HepG2 (cell line): ENCODE measurements around the gene BRD3. TPM values are rescaled to one million over a fixed set of nuclear protein-coding genes. Genes with fewer than 3 reads are reported as not detected.

Source experiments
- CAMTA2 ChIP-seq: sonication (generic); formaldehyde crosslinking; IDR thresholded peaks from 2 replicates; pipeline ENCODE4 v1.4.0; 2020; ENCODE audit warnings: mild to moderate bottlenecking, missing genetic modification reagents, borderline replicate concordance
- KDM2A ChIP-seq: sonication (generic); formaldehyde crosslinking; IDR thresholded peaks from 2 replicates; pipeline ENCODE4 v1.4.0; 2020; ENCODE audit warnings: low read depth, missing genetic modification reagents, borderline replicate concordance
- NFRKB ChIP-seq: fragments of 450-650 bp; IDR thresholded peaks from 2 replicates; pipeline ENCODE4 v1.6.1; 2017
- POGZ ChIP-seq: sonication (generic); formaldehyde crosslinking; IDR thresholded peaks from 2 replicates; pipeline ENCODE4 v1.4.0; 2020; ENCODE audit warnings: mild to moderate bottlenecking, missing genetic modification reagents
- RNF2 ChIP-seq: fragments of 450-650 bp; conservative IDR thresholded peaks from 2 replicates; pipeline ENCODE4 v1.6.1; 2016; ENCODE audit warnings: low read depth
- SOX13 ChIP-seq, 3 experiments: fragments of 450-650 bp in 1 of 3; sonication (generic) in 1 of 3; formaldehyde crosslinking in 1 of 3; IDR thresholded peaks in 2 of 3; conservative IDR thresholded peaks in 1 of 3; 2 replicates each; pipeline versions ENCODE4 v1.5.0 to v1.6.1; 2016 to 2020; ENCODE audit warnings: antibody characterized with exemption in 1 of 3, mild to moderate bottlenecking in 1 of 3, missing compliant biosample characterization in 1 of 3, missing genetic modification reagents in 1 of 3, moderate library complexity in 1 of 3
- TOPORS ChIP-seq: sonication (generic); formaldehyde crosslinking; IDR thresholded peaks from 2 replicates; pipeline ENCODE4 v1.8.0; 2023; ENCODE audit warnings: mild to moderate bottlenecking, missing genetic modification reagents
- ZMYM3 ChIP-seq: sonication (generic); formaldehyde crosslinking; IDR thresholded peaks from 2 replicates; pipeline ENCODE4 v1.5.1; 2020; ENCODE audit warnings: mild to moderate bottlenecking, missing genetic modification reagents
- polyA plus RNA-seq, 8 experiments: library from polyadenylated mRNA; depleted of rRNA in 3 of 8; stranded (reverse) in 7 of 8; unstranded in 1 of 8; fragments of >200 nt; fragmentation: Illumina TruSeq in 4 of 8; extraction: Trizol in 4 of 8; gene quantifications; 2 replicates each; pipeline versions ENCODE4 v1.2.1 to v1.2.3, GENCODE V29; 2011 to 2016; ENCODE audit warnings: low read depth in 4 of 8, missing spikeins in 1 of 8, mixed read lengths in 1 of 8; ENCODE audit not compliant: insufficient read depth in 1 of 8
- total RNA-seq, 5 experiments: library from RNA; depleted of rRNA; stranded (reverse); fragments of >200 nt; fragmentation: Illumina TruSeq; extraction: Trizol; gene quantifications; 2 replicates each; pipeline ENCODE4 v1.2.3, GENCODE V29; 2016; ENCODE audit warnings: low read depth in 1 of 5
- TF ChIP-seq, protein P1 (sequence below): sonication (generic); formaldehyde crosslinking; IDR thresholded peaks from 2 replicates; pipeline ENCODE4 v1.9.0; 2021; ENCODE audit warnings: mild to moderate bottlenecking, missing genetic modification reagents
- TF ChIP-seq, protein P2 (sequence below): IDR thresholded peaks from 2 replicates; pipeline ENCODE4 v1.6.1; 2016
- TF ChIP-seq, protein P3 (sequence below): sonication (generic); formaldehyde crosslinking; IDR thresholded peaks from 2 replicates; pipeline ENCODE4 v1.4.0; 2020; ENCODE audit warnings: missing genetic modification reagents, borderline replicate concordance
- TF ChIP-seq, protein P4 (sequence below): sonication (generic); formaldehyde crosslinking; IDR thresholded peaks from 2 replicates; pipeline ENCODE4 v1.4.0; 2020; ENCODE audit warnings: low read depth, mild to moderate bottlenecking, missing genetic modification reagents
- TF ChIP-seq, protein P5 (sequence below): sonication (generic); formaldehyde crosslinking; IDR thresholded peaks from 2 replicates; pipeline ENCODE4 v1.4.0; 2020; ENCODE audit warnings: missing genetic modification reagents, borderline replicate concordance

Gene BRD3
- total and polyA plus RNA-seq, 2 of the 13 experiments (the other 11 are each of a cell fraction or from before 2014, with no cell fraction given): 5.9 to 12.9 TPM

DNA sequence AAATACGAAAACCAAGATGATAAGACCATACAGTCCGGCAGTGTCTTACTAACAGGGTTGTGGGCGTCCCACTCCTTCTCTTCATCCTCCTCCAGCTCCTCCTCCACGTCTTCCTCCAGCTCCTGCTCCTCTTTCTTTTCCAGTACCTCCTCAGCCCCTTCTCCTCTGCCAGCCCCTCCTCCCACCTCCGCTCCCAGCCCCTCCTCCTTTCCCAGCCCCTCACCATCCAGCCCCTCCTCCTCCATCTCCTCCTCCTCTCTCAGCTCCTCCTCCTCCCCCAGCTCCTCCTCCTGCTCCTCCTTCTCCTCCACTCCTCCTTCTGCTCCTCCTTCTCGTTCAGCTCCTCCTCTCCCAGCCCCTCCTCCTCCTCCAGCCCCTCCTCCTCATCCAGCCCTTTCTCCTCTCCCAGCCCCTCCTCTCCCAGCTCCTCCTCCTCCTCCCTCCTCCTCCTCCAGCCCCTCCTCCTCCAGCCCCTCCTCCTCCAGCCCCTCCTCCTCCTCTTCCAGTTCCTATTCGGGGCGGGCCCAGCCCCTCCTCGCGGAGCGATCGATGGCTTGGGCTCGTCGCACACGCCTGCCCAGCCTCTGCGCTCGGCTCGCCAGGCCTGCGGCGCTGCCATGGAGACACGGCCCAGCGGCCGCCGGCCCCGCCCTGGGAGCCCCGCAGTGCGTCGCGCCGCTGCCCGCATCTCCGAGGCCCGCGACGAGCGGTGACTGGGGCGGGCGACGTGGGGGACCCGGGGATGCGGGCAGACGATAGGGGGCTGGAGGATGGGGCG lies 42.8 kb downstream of the BRD3 start, which contains the start of gene BRD3OS (continued):
- TF ChIP-seq, protein P1, sequence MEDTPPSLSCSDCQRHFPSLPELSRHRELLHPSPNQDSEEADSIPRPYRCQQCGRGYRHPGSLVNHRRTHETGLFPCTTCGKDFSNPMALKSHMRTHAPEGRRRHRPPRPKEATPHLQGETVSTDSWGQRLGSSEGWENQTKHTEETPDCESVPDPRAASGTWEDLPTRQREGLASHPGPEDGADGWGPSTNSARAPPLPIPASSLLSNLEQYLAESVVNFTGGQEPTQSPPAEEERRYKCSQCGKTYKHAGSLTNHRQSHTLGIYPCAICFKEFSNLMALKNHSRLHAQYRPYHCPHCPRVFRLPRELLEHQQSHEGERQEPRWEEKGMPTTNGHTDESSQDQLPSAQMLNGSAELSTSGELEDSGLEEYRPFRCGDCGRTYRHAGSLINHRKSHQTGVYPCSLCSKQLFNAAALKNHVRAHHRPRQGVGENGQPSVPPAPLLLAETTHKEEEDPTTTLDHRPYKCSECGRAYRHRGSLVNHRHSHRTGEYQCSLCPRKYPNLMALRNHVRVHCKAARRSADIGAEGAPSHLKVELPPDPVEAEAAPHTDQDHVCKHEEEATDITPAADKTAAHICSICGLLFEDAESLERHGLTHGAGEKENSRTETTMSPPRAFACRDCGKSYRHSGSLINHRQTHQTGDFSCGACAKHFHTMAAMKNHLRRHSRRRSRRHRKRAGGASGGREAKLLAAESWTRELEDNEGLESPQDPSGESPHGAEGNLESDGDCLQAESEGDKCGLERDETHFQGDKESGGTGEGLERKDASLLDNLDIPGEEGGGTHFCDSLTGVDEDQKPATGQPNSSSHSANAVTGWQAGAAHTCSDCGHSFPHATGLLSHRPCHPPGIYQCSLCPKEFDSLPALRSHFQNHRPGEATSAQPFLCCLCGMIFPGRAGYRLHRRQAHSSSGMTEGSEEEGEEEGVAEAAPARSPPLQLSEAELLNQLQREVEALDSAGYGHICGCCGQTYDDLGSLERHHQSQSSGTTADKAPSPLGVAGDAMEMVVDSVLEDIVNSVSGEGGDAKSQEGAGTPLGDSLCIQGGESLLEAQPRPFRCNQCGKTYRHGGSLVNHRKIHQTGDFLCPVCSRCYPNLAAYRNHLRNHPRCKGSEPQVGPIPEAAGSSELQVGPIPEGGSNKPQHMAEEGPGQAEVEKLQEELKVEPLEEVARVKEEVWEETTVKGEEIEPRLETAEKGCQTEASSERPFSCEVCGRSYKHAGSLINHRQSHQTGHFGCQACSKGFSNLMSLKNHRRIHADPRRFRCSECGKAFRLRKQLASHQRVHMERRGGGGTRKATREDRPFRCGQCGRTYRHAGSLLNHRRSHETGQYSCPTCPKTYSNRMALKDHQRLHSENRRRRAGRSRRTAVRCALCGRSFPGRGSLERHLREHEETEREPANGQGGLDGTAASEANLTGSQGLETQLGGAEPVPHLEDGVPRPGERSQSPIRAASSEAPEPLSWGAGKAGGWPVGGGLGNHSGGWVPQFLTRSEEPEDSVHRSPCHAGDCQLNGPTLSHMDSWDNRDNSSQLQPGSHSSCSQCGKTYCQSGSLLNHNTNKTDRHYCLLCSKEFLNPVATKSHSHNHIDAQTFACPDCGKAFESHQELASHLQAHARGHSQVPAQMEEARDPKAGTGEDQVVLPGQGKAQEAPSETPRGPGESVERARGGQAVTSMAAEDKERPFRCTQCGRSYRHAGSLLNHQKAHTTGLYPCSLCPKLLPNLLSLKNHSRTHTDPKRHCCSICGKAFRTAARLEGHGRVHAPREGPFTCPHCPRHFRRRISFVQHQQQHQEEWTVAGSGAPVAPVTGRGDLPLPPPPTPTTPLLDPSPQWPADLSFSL (CRISPR knock-in tag): no peak
- TF ChIP-seq, protein P2, sequence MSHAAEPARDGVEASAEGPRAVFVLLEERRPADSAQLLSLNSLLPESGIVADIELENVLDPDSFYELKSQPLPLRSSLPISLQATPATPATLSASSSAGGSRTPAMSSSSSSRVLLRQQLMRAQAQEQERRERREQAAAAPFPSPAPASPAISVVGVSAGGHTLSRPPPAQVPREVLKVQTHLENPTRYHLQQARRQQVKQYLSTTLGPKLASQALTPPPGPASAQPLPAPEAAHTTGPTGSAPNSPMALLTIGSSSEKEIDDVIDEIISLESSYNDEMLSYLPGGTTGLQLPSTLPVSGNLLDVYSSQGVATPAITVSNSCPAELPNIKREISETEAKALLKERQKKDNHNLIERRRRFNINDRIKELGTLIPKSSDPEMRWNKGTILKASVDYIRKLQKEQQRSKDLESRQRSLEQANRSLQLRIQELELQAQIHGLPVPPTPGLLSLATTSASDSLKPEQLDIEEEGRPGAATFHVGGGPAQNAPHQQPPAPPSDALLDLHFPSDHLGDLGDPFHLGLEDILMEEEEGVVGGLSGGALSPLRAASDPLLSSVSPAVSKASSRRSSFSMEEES (CRISPR knock-in tag): no peak
- no peak for TF ChIP-seq TOPORS
- TF ChIP-seq, protein P3, sequence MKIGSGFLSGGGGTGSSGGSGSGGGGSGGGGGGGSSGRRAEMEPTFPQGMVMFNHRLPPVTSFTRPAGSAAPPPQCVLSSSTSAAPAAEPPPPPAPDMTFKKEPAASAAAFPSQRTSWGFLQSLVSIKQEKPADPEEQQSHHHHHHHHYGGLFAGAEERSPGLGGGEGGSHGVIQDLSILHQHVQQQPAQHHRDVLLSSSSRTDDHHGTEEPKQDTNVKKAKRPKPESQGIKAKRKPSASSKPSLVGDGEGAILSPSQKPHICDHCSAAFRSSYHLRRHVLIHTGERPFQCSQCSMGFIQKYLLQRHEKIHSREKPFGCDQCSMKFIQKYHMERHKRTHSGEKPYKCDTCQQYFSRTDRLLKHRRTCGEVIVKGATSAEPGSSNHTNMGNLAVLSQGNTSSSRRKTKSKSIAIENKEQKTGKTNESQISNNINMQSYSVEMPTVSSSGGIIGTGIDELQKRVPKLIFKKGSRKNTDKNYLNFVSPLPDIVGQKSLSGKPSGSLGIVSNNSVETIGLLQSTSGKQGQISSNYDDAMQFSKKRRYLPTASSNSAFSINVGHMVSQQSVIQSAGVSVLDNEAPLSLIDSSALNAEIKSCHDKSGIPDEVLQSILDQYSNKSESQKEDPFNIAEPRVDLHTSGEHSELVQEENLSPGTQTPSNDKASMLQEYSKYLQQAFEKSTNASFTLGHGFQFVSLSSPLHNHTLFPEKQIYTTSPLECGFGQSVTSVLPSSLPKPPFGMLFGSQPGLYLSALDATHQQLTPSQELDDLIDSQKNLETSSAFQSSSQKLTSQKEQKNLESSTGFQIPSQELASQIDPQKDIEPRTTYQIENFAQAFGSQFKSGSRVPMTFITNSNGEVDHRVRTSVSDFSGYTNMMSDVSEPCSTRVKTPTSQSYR (CRISPR knock-in tag): 0 out of 2 replicates have a peak, but pooled peaks have one; percentile 62
- no peak for TF ChIP-seq POGZ (CRISPR knock-in tag)
- TF ChIP-seq KDM2A: peak; percentile 38; the same call in 1 of the 2 replicates
- TF ChIP-seq RNF2: no peak
- TF ChIP-seq CAMTA2 (CRISPR knock-in tag): no peak
- TF ChIP-seq, protein P4, sequence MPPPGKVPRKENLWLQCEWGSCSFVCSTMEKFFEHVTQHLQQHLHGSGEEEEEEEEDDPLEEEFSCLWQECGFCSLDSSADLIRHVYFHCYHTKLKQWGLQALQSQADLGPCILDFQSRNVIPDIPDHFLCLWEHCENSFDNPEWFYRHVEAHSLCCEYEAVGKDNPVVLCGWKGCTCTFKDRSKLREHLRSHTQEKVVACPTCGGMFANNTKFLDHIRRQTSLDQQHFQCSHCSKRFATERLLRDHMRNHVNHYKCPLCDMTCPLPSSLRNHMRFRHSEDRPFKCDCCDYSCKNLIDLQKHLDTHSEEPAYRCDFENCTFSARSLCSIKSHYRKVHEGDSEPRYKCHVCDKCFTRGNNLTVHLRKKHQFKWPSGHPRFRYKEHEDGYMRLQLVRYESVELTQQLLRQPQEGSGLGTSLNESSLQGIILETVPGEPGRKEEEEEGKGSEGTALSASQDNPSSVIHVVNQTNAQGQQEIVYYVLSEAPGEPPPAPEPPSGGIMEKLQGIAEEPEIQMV: no peak; the same call in 1 of the 2 replicates
- no peak for TF ChIP-seq NFRKB
- TF ChIP-seq, protein P5, sequence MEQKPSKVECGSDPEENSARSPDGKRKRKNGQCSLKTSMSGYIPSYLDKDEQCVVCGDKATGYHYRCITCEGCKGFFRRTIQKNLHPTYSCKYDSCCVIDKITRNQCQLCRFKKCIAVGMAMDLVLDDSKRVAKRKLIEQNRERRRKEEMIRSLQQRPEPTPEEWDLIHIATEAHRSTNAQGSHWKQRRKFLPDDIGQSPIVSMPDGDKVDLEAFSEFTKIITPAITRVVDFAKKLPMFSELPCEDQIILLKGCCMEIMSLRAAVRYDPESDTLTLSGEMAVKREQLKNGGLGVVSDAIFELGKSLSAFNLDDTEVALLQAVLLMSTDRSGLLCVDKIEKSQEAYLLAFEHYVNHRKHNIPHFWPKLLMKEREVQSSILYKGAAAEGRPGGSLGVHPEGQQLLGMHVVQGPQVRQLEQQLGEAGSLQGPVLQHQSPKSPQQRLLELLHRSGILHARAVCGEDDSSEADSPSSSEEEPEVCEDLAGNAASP (CRISPR knock-in tag): 0 out of 2 replicates have a peak, but pooled peaks have one; percentile 16
- TF ChIP-seq ZMYM3 (CRISPR knock-in tag): no peak
- TF ChIP-seq SOX13 (IDR thresholded peaks at IDR 0.05): no peak
- TF ChIP-seq SOX13 (CRISPR knock-in tag; conservative IDR thresholded peaks at IDR 0.05 in 1 of 2, IDR thresholded peaks at IDR 0.05 in 1 of 2): no peak
